Measurements from ENCODE around the gene WNK1. TPM values are rescaled to one million over a fixed set of nuclear protein-coding genes. Genes with fewer than 3 reads are reported as not detected.
A peak's percentile ranks its signal among the peaks of the same experiment; 100 is the strongest.

WNK1 gene
- total RNA-seq, 2 experiments from 2014 or later, result 84.1 to 131 TPM

DNA sequence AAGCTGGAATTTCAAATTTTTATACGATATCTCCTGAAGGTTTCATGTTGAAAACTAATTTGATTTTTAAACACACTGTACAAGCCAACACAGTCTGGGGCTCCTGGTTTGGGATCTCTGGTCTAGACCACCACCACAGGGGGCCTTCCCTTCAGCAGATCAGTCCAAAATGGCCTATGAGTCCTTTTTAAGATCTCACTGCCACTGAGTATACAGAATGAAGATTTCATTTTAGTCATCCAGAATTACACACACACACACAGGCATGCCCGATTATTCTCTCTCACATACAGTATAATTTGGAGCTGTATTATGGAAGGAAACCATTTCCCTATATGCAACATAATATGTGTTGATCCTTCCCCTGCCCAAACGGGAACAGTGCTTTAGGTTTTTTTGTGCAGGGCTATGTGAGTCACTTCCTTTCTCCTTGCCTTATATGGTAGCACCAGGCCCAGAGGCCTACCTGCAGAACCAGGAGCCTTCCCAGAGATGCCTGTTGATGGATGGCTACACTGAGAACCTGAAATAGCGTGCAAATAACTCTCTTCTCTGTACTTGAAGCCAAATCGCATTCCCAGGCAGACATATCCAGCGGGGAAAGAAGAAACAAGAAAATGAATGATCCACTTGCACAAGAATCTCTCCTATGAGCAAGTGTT lies 28.1 kb upstream of the WNK1 start:
- peaks cover 27% of the 10 kb centered on the region for H3K4me1 ChIP-seq (ENCODE audit: insufficient read depth, low read length, poor library complexity, severe bottlenecking)
- H3K27ac ChIP-seq (ENCODE audit: low read depth, low read length, poor library complexity, severe bottlenecking), result no peak overlapping the region

GRCh38 chr12:725076-725475 lies 27.3 kb upstream of the WNK1 start:
- no peak for TF ChIP-seq EZH2phosphoT487 (IDR thresholded peaks at IDR 0.05; ENCODE audit: borderline replicate concordance, low read depth, low read length)
- TF ChIP-seq, protein P1, sequence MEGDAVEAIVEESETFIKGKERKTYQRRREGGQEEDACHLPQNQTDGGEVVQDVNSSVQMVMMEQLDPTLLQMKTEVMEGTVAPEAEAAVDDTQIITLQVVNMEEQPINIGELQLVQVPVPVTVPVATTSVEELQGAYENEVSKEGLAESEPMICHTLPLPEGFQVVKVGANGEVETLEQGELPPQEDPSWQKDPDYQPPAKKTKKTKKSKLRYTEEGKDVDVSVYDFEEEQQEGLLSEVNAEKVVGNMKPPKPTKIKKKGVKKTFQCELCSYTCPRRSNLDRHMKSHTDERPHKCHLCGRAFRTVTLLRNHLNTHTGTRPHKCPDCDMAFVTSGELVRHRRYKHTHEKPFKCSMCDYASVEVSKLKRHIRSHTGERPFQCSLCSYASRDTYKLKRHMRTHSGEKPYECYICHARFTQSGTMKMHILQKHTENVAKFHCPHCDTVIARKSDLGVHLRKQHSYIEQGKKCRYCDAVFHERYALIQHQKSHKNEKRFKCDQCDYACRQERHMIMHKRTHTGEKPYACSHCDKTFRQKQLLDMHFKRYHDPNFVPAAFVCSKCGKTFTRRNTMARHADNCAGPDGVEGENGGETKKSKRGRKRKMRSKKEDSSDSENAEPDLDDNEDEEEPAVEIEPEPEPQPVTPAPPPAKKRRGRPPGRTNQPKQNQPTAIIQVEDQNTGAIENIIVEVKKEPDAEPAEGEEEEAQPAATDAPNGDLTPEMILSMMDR (conservative IDR thresholded peaks at IDR 0.05; ENCODE audit: low read length), result no peak
- no peak overlapping the region for H2AFZ ChIP-seq (ENCODE audit: low read length)
- H3K4me1 ChIP-seq (ENCODE audit: insufficient read depth, low read length, poor library complexity, severe bottlenecking), result peaks cover 20% of the 10 kb centered on the region
- H3K79me2 ChIP-seq (ENCODE audit: insufficient read depth, low read depth, low read length), result no peaks in the 10 kb centered on the region
- no peak overlapping the region for H3K27ac ChIP-seq (ENCODE audit: low read depth, low read length, poor library complexity, severe bottlenecking)
- no peak overlapping the region for H3K4me3 ChIP-seq (ENCODE audit: low read depth, low read length, poor library complexity, severe bottlenecking)
- H3K9me3 ChIP-seq (ENCODE audit: low read length), result no peaks in the 10 kb centered on the region
- no peaks in the 10 kb centered on the region for H4K20me1 ChIP-seq (ENCODE audit: insufficient read depth, low read length)
- intact Hi-C loops (cut with micrococcal nuclease; ENCODE audit: unreplicated experiment), result loop anchor here (2.0 kb wide), 1 partner anchor 26 kb away; no protein-coding TSS in a partner anchor
- no peaks in the 10 kb centered on the region for H3K9me2 ChIP-seq (ENCODE audit: insufficient read depth, low read length)
- no peak overlapping the region for H3K4me2 ChIP-seq (ENCODE audit: low read length)
- ChIA-PET POLR2A (no interaction called here), CTCF (ENCODE audit: unreplicated experiment) (no interaction called here)
- no peak for DNase-seq (ENCODE audit: low spot score)
- BruUV-seq (replicated peaks), result no TSS peak
- no peaks in the 10 kb centered on the region for H3K36me3 ChIP-seq (ENCODE audit: insufficient read depth, low read length)

More for the DNA sequence above, 28.1 kb upstream of the WNK1 start:
- H4K20me1 ChIP-seq (ENCODE audit: insufficient read depth, low read length), result no peaks in the 10 kb centered on the region
- no peak overlapping the region; the same call in 1 of the 2 replicates for H3K4me2 ChIP-seq (ENCODE audit: low read length)
- H3K4me3 ChIP-seq (ENCODE audit: low read depth, low read length, poor library complexity, severe bottlenecking), result no peak overlapping the region
- H3K9me3 ChIP-seq (ENCODE audit: low read length), result no peaks in the 10 kb centered on the region
- POLR2A ChIA-PET, result interaction anchor here (2.6 kb wide), 1 partner anchor 26 kb away, joined by 14 read pairs; no protein-coding TSS in a partner anchor
- CTCF ChIA-PET (ENCODE audit: unreplicated experiment), result no interaction called here
- H3K79me2 ChIP-seq (ENCODE audit: insufficient read depth, low read depth, low read length), result no peaks in the 10 kb centered on the region
- no peaks in the 10 kb centered on the region for H3K36me3 ChIP-seq (ENCODE audit: insufficient read depth, low read length)
- TF ChIP-seq EZH2phosphoT487 (IDR thresholded peaks at IDR 0.05; ENCODE audit: borderline replicate concordance, low read depth, low read length), result no peak
- TF ChIP-seq, protein P1 (conservative IDR thresholded peaks at IDR 0.05; ENCODE audit: low read length), result no peak
- peak overlapping the region; percentile 76 for H2AFZ ChIP-seq (ENCODE audit: low read length)
- DNase-seq (ENCODE audit: low spot score), result no peak
- no TSS peak for BruUV-seq (replicated peaks)
- H3K9me2 ChIP-seq (ENCODE audit: insufficient read depth, low read length), result no peaks in the 10 kb centered on the region
- intact Hi-C loops (cut with micrococcal nuclease; ENCODE audit: unreplicated experiment), result loop anchor here (2.0 kb wide), 1 partner anchor 26 kb away; no protein-coding TSS in a partner anchor
